ENCODE results near the gene GSX2.
"Not testable (repeated sequence)": the region's sequence is repeated elsewhere in the genome, so short reads cannot be mapped to it uniquely, and the experiment has no call there.

The GSX2 gene

DNA sequence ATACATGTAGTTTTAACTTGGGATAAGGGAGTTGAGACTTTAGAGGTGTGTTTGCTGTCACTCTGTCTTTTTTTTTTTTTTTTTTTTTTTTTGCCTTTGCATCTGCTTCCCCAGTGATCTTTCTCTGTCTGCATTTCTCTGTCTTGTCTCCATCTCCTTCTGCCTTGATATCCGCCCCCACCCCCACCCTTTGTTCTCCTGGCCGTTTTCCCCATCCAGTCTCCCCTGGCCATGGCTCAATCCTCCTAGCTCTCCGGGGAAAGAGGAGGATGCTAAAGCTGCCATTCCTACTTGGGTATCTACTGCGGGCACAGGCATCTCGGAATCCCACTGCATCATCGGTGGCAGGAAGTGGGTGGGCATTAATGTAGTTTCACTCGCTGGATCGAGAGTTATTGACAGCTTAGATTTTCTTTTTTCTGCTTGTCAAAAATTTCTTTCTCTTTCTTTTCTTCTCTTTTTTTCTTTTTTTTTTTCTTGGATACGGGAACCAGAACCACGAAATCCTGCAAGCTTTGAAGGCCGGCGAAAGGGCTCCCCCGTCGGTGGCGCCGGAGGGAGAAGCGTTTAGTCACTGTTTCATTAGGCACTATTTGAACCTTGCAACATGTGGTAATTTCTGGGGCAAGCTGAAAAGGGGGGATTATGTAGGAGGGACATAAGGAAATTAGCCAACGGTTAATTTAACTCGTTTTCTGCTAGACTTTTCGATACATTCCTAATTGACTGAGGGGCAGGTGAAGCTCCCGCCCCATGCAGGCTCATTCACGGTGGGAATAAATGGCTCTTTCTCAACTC lies 8.2 kb downstream of the GSX2 start:
- no peak for DNase-seq

- no peak for DNase-seq
Measured at GRCh38 chr4:54109241-54110018, 9.5 kb downstream of the GSX2 start.

DNA sequence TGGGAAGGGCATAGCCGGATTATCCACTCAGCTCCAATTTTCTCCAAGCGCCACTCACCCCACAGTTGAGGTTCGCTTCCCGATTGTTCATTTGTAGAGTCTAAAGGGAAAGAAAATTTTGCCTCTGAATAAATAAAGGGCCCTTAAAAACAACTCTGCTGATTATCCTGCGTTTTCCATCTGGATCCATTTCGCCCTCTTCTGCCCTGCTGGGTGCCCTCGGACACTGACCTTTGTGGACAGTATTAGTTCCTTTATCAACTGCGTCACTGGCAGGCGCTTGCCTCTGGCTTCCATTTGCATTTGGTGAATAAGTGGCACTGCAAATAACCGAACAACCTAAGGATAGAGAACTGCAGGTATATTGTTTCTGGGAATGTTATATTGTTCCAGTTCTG lies 10.1 kb downstream of the GSX2 start:
- no peak for DNase-seq

DNA sequence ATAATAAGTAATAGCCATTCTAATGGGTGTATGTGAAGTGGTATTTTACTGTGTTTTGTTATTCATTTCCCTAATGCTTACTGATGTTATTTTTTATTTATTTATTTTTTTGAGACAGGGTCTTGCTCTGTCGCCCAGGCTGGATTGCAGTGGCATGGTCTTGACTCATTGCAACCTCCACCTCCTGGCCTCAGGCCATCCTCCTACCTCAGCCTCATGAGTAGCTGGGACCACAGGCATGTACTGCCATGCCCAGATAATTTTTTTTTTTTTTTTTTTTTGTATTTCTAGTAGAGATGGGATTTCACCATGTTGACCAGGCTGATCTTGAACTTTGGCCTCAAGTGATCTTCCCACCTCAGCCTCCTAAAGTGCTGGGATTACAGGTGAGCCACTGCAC lies 13.2 kb downstream of the GSX2 start:
- not testable (repeated sequence) for DNase-seq

GRCh38 chr4:54116246-54116645 lies 16.3 kb downstream of the GSX2 start:
- not testable (repeated sequence) for DNase-seq

DNA sequence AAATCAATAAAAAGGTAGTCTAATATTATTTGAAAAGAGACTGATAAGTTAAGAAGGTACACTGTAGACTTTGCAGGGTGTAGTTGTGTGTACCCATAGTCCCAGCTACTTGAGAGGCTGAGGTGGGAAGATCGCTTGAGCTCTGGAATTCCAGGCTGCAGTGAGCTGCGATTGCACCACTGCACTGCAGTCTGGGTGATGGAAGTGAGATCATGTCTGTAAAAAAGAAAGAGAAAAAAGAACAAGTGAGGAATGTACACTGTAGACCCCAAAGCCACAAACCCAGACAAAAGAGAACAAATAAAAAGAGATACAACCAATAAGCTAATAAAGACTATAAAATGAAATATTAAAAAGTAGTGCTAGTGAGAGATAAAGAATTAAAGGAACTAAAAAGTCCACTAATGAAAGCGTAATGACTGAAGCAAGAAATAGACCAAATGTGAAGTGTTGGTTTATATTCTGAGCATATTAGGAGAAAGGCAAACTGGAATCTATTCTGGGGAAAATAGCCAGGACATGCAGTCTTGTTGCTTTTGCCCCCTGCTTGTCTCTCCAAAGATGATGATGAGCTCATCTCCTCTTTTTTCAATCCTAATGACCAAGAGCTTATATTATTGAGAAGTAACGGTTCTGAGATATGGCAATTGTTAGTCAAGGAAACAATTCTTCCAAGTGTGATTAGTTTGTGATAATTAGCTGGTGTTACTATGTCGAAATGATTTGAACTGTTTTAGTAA lies 19.1 kb downstream of the GSX2 start:
- DNase-seq: no peak

DNA sequence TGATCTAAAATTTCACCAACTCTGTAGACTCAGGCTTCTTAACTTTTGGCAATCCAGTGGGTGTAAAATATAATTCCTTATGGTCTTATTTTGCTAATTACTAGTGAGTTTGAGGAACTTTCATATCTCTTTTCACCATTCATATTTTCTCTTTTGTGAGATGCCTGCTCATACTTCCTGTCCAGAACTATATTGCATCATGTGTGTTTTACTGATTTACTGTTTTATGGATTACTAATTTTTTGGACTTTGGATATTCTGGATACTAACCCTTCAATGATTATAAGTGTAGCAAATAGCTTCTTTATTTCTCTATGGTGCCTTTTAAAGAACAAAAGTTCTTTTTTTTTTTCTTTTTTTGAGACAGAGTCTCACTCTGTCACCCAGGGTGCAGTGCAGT lies 20.6 kb downstream of the GSX2 start:
- DNase-seq: no peak

DNA sequence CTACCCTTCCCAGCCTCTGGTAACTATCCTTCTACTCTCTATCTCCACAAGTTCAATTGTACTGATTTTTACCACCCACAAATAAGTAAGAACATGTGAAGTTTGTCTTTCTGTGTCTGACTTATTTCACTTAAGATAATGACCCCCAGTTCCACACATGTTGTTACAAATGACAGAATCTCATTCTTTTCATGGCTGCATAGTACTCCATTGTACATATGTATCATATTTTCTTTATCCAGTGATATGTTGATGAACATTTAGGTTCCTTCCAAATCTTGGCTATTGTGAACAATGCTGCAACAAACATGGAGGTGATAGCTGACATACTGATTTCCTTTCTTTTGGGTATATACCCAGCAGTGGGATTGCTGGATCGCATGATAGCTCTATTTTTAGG lies 27.7 kb downstream of the GSX2 start:
- DNase-seq: no peak

DNA sequence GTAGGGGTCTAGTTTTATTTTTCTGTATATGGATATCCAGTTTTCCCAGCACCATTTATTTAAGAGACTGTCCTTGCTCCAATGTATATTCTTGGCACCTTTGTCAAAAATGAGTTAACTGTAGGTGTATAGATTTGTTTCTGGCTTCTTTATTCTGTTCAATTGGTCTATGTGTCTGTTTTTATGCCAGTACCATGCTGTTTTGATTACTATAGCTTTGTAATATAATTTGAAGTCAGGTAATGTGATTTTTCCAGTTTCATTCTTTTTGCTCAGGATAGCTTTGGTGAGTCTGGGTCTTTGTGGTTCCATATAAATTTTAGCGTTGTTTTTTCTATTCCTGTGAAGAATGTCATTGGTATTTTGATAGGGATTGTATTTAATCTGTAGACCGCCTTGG lies 28.7 kb downstream of the GSX2 start:
- DNase-seq: not testable (repeated sequence)

GRCh38 chr4:54139332-54139731 lies 39.4 kb downstream of the GSX2 start:
- DNase-seq: no peak

DNA sequence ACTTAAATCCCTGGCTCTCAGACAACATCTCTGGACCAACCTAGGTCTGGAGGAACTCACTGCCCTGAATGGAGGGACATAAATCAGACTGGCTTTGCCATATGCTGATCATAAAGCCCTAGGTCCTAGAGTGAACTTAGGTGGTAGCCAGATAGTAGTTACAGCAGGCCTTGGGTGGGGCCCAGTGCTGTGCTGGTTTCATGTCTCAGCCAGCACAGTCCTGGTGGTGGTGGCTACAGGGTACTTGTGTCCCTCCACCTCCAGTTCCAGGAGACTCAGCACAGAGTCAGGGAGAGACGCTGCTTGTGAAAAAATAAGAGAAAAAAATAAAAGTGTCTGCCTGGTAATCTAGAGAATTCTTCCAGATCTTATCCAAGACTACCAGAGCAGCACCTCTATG lies 40.3 kb downstream of the GSX2 start:
- DNase-seq: no peak

- no peak for DNase-seq
Measured at GRCh38 chr4:54144199-54144598, 44.2 kb downstream of the GSX2 start.

- DNase-seq: no peak
Measured at GRCh38 chr4:54144661-54145171, 44.8 kb downstream of the GSX2 start.

- no peak for DNase-seq
Measured at GRCh38 chr4:54146139-54146538, 46.2 kb downstream of the GSX2 start.

DNA sequence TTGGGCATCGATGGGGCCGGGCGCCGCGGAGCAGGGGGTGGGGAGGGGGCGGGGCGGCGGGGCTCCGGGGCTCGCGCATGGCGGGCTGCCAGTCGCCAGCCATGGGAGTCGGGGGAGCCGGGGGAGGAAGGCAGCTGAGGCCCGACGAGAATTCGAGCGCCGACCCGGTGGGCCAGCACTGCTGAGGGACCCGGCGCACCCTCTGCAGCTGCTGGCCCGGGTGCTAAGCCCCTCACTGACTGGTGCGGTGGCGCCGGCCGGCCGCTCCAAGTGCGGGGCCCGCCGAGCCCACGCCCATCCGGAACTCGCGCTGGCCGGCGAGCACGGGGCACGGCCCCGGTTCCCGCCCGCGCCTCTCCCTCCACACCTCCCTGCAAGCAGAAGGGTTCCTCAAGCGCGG lies 49.4 kb downstream of the GSX2 start:
- no peak for DNase-seq

All from GF-D8 (cell line).